Endometrial microvascular endothelial cells (primary cell): ENCODE data around the gene ALDH7A1. TPM values are rescaled to one million over a fixed set of nuclear protein-coding genes. Genes with fewer than 3 reads are reported as not detected.

Experiments used
- in situ Hi-C: cut with HindIII; loops from 2 replicates; pipeline ENCODE4 v1.10.0; 2017; ENCODE audit warnings: low sequenced_read_pairs, low pct_unique_long_range_greater_than_20kb; ENCODE audit errors: inconsistent ontology term
- total RNA-seq: library from RNA; depleted of rRNA; stranded (reverse); fragments of >200 nt; gene quantifications from one replicate; pipeline ENCODE4 v1.2.3, GENCODE V29; 2015; ENCODE audit errors: inconsistent ontology term

The ALDH7A1 gene
- total RNA-seq, 1 donor from 2014 or later: 9.9 TPM

DNA sequence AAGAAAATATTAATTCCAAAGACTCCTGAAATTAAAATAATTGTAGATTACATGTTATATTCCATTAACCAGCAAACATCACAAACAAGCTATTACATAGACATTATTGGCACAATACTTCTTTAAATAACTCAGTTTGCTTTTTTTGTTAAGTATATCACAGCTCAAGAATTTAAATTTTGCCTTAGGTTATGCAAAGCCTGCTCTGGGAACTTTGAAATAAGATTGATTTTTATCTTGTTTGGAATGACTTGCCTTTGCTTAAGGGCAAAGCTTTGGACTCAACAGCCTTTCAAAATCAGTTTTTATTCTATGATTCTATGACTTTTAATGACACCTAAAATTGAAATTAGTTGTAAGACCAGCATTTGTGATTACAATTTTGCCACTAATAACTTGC is 78.2 kb downstream of the ALDH7A1 start:
- in situ Hi-C loops: no loop called here

DNA sequence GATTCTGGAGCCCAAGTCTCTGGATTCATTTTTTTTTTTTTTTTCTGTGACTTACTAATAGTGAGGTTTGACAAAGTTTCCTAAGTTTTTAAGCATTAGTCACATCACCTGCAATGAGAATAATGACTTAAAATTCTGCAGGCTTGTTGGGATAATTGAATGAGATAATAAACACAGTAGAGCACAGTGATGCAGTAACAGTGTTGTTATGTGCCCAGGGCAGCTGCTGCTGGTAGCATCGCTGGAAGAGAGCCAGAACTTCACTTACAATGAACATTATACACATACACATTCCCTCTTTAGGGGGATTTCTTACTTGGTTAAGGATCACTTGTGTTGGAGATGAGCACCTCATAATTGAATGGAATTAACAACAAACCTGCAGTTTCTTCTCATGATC is 78.9 kb downstream of the ALDH7A1 start:
- in situ Hi-C loops: no loop called here

DNA sequence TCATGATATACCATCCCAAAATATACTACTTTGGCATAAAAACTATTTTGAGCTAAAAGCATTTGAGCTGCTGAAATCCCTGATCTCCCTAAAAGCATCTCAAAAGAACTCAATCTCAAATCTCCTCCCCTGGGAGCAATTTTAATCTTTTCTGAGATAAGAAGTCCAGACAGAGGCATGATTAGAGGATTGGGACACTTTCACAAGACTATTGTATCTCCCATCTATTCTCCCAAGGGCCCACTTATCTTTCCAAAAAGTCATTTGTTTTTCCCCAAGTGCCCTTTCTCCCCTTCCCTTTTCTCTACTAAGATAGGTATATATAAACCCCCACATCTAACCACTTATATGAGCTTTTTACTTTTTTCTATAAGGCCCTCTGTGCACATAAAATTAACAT is 79.7 kb downstream of the ALDH7A1 start:
- in situ Hi-C loops: no loop called here

DNA sequence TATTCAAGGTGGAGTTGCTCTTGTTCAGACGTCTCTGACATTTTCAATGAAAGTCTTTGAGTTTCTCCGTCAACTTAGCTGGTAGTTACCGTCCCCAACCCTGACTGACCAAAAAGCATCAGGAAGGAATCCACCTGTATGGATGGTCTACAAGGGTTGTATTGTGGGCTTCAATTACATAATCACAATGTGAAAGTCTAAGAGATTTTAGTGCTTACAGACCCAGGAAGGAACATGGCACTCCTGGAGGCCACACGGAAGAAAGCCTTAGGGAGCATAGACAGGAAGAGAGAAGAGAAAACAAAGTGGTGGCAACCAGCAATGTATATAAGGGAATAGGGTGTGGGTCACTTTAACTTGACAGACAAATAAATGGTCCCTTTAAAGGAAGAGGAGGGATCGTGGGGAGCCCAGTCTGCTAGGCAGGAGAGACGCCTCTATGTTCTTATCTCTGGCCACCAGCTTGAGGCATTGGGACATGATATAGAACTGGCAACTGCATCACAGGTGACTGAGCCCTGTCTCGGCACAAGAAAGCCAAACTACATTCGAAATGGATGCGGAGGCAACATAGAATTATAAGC is 80.4 kb downstream of the ALDH7A1 start:
- in situ Hi-C loops: no loop called here

DNA sequence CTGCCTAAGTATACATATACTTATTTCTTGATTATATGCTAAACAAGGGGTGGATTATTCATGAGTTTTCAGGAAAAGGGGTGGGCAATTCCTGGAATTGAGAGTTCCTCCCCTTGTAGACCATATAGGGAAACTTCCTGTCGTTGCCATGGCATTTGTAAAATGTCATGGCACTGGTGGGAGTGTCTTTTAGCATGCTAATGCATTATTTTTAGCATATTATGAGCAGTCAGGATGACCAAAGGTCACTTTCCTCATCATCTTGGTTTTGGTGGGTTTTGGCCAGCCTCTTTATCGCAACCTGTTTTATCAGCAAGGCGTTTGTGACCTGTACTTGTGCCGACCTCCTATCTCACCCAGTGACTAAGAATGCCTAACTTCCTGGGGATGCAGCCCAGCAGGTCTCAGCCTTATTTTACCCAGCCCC is 80.9 kb downstream of the ALDH7A1 start:
- in situ Hi-C loops: no loop called here

DNA sequence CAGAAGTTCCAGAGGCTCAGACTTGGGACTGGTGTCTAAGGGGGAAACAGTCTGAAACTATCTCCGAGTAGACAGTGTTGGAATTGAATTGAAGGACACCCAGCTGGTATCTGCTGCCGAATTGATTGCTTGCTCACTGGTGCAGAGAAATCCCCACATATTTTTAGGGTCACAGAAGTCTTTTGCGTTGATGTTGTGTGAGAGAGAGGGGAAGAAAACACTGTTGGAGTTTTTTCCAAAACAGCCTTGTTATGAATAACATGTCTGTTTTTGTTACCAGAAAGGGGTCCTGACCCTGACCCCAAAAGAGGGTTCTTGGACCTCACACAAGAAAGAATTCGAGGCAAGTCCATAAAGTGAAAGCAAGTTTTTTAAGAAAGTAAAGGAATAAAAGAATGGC is 81.3 kb downstream of the ALDH7A1 start:
- in situ Hi-C loops: no loop called here

DNA sequence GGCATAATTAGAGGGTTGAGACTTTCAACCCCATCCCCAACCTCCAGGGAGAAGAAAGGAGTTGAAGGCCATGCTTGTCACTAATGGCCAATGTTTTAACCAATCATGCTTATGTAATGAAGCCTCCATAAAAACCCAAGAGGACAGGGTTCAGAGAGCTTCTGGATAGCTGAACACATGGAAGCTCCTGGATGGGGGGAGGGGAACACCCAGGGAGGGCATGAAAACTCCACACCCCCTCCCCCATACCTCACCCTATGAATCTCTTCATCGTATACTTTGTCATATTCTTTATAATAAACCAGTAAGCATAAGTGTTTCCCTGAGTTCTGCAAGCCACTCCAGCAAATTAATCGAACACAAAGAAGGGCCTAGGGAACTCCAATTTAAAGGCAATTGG is 81.7 kb downstream of the ALDH7A1 start:
- in situ Hi-C loops: no loop called here

DNA sequence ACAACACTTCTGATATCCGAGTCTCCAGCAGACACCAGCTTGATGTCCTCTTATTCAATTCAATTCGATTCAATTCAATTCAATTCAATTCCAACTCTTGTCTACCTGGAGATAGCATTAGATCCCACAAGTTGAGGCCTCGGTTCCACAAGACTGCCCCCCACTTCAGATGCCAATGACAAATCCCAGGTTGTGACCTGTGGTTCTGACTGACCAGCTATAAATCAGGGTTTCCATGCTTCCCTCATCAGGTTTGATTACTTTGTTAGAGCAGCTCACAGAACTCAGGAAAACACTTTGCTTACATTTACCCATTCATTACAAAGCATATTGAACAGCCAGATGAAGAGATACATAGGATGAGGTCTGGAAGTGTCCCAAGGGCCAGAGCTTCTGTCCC is 82.6 kb downstream of the ALDH7A1 start:
- in situ Hi-C loops: no loop called here

DNA sequence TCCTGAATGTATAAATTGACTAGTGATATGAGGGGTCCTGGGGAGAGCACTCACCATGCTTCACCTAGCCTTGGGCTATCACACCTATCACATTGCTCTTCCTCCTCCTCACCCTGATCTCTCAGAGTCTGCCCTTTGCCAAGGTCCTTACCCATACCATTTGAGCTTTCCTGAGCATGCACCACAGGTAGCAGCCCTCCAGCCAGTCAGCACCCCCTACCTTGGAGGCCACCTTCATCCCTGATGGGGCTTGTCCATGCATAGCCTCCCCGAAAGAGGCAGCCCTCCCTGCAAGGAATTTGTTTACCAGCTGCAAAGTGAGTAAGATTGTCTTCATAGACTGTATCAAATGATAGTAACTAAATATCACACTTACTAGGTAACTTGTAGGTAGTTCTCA is 83.1 kb downstream of the ALDH7A1 start:
- in situ Hi-C loops: no loop called here

DNA sequence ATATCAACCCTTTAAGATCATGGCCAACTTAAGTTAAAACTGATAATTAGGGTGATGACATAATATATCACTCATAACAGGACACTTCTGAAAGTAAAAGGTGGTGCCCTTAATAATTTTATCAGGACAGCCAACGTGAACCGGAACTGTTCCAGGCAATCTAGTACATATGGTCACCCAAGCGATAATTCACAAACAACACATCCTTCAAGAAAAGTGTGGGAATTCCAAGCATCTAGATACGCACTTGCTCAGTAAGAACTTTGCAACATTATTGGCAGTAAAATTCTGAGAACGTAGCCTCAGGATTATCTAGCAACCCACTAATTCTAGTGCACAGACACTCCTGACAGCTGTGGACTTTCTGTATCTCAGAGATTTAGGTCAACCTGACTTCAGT is 85.7 kb downstream of the ALDH7A1 start:
- in situ Hi-C loops: no loop called here

DNA sequence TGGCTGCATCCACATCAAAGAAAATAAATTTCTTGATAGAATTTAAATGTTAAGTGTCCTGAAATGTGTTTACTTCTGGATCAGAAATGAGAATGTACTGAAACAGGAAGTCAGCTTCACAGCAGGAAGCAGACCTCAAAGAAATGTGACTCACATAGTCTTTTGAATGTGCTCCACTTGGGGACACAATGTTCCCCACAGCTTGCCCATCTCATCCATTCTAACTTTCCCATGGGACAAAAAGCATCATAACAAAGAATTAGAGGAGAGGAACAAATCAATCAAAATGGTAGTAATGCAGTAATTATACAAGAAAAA is 86.1 kb downstream of the ALDH7A1 start:
- in situ Hi-C loops: no loop called here

DNA sequence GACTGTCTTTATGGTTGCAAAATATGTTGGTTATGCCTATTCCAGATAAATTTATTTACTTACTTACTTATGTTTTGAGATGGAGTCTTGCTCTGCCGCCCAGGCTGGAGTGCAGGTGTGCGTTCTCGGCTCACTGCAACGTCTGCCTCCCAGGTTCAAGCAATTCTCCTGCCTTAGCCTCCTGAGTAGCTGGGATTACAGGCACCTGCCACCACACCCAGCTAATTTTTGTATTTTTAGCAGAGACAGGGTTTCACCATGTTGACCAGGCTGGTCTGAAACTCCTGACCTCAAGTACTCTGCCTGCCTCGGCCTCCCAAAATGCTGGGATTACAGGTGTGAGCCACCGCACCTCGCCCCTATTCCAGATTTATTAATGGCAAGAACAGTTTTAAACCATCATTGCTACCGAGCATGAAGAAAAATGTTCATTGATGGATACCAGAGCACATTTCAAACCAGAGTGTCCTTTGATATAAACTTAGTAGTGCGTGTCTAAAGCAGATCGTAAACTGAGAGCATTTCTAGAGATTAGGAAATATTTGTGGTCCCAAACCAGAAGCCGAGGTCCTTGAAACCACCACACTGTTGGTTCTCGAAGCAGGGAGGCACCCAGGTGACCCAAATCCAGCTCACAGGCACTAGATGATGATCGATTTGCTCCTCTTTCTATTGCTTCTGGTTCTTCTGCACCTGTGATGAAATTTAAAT is 86.6 kb downstream of the ALDH7A1 start:
- in situ Hi-C loops: no loop called here

DNA sequence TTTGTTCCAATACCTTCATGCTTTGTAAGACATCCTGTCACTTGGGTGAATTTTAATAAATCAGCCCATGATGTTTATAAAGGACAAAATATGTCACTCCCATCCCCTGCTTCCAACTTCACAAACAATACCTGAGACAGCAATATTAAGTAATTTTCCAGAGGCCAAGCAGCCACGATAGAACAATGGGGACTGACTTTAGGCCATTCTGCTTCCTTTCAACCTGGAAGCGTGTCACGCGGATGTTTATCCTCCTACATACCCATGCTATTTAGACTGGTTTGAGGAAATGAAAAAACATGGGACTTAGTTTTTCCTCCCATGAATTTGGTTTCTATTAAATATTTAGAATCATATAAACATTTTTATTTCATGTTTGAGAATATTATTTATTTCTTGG is 88.9 kb downstream of the ALDH7A1 start:
- in situ Hi-C loops: no loop called here

DNA sequence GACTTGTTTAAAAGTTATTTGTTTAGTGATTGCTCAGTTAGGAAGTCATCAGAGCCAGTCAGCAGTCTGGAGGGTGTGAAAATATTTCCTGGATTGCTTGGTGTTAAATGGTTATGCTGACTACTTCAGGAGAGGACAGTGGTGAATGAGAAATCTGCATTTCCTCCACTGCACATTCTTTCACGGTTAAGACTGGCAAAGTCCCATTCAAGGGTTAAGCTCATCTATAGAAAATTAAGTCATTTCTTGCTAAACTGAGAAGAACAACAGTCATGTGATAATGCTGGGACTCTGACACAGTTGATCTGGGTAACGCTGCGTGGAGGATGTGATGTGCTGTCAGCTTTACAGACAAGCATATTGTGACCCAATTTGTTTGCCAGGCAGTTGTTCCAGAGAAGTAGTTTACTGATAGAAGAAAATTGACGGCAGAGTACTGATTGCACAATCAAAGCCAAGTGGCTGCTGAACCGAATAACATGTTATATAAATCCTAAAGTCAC is 91.4 kb downstream of the ALDH7A1 start:
- in situ Hi-C loops: no loop called here

DNA sequence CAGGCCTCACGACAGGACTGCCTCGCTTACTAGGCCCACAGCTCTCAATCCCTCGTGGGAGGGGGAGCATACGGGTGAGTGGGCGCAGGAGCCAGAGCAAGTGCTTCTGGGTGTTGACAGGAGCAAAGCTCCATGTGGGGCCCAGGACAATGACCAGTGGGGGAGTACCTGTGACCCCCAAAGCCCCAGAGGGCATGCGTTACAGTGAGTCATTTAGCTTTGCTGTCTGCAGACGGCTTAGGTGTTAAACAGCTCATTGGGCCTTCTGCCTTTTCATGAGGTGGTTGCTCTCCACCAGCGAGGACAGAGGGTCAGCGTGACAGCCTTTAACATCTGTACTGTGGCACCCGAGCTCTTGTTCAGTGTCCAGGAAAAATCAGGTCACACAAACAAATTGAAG is 93.6 kb downstream of the ALDH7A1 start:
- in situ Hi-C loops: no loop called here

DNA sequence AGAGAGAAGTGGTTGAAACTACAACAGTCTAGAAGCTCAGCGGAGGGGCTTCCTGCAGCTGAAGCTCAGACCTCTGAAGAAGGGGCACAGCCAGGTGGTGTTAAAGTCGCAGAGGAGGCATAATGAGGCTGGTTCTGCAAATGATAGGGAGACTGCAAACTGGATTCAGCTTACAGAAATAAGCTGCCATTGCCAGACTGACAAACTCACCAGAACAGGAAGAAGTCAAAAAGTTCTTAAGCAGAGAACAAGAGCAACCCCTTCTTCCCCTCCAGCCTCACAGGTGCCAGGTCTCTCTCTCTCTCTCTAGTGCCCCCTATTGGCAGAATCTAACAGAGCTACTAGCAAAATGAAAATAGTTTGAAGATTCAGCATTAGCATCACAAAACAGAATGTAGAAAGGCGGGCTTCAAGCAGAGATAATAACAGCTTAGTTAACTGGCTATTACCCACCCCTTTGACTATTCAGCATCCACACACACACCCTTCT is 95.1 kb downstream of the ALDH7A1 start:
- in situ Hi-C loops: no loop called here

DNA sequence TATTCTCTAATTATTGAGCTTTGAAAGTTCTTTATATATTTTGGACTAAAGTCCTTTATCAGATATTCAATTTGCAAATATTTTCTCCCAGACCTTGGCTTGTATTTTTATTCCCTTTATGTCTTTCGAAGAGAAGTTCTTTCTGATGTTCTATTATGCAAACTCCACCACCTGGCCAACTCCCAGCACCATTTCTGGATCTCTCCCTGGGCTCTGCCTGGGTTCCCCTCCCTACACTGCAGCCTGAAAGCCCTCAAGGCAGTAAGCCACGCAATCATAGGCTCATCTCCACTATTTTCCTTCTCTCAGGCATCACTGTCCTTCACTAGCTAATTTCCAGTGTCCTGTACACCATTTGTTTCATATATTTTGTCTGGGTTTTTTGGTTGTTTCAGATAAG is 95.7 kb downstream of the ALDH7A1 start:
- in situ Hi-C loops: no loop called here

DNA sequence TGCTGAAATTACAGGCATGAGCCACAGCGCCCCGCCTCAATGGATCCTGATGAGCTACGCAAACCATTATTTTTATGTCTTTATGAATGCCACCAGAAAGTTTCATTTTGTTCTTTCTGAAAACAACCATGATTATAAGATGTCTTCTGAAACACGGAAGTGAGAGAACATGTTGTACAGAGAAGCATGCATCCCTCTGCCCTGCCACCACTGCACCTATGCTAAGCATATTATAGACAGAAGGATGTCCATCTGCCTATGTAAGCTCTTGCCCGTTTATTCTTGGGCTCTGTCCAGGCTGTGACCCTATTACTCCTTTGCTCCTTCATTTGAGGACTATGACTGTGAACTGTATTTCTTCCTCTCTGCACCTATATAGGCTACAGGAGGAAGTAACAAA is 97.5 kb downstream of the ALDH7A1 start:
- in situ Hi-C loops: no loop called here

DNA sequence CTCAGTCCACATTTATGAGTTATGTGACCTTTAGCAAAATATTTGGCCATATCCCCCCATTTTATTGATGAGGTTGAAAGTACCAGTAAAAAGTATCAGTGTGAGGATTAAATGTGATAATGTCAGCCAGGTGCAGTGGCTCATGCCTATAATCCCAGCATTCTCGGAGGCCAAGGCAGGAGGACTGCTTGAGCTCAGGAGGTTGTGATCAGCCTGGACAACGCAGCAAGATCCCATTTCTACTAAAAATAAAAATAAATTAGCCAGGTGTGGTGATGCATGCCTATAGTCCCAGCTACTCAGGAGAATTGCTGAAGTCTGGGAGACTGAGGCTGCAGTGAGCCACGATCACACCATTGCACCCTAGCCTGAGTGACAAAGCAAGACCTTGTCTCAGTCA is 100.6 kb downstream of the ALDH7A1 start:
- in situ Hi-C loops: no loop called here

DNA sequence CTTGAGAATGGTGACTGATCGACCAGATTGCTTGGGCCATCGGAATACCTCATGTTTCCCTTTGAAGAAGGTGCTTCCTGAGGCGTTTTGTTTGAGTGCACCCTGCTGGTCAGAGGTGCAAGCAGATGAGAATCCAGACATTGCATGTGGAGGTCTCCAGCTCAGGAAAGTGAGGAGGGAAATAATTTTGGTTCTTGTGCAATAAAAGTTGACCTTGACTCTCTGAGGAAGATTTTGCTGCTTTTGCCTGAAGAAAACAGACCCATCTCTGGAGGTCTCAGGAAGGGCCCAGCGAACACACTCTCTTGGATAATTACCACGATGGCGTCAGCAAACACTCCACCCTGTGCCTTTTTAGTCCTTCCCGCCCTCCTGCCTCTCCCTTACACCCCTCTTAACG is 102.1 kb downstream of the ALDH7A1 start:
- in situ Hi-C loops: no loop called here
